A549 (cell line): ENCODE results near the gene IGF1R. TPM values are rescaled to one million over a fixed set of nuclear protein-coding genes. Genes with fewer than 3 reads are reported as not detected.

Source experiments
- ATAC-seq, 2 experiments: fragments of 200-7000 bp in 1 of 2; fragments of >200 bp in 1 of 2; cut with Nextera tagmentation in 1 of 2; cut with Tn5 transposase in 1 of 2; 3 replicates each; pipeline versions ENCODE4 v1.8.0 to v1.9.1; 2018 to 2020; ENCODE audit warnings: mild to moderate bottlenecking in 1 of 2, moderate library complexity in 1 of 2
- CTCF ChIA-PET: fragments of 300-600 bp; sonication (Branson Sonifier 250); formaldehyde crosslinking; extraction: SDS; loops from one replicate; lab custom pipeline; 2021; ENCODE audit warnings: antibody characterized with exemption, inconsistent platforms; lab: Yijun Ruan, JAX
- POLR2A ChIA-PET: fragments of 350-600 bp; formaldehyde crosslinking; extraction: SDS; loops from one replicate; lab custom pipeline; 2021; ENCODE audit warnings: antibody characterized with exemption, inconsistent platforms; lab: Yijun Ruan, JAX
- DNase-seq, 2 experiments: peaks; one replicate each; pipeline versions ENCODE4 v3.0.0 to v3.0.0-alpha.2; 2011 to 2016; ENCODE audit warnings: low read depth in 1 of 2, low spot score in 1 of 2
- FAIRE-seq: peaks from 2 replicates; lab custom pipeline; 2011; peaks lifted over from hg19 to GRCh38; lab: Jason Lieb, UNC
- H3K27ac ChIP-seq, 2 experiments: fragments of >200 bp; sonication (Bioruptor Twin); formaldehyde crosslinking; 3 replicates each; pipeline ENCODE4 v1.5.1; 2016 to 2017
- H3K4me1 ChIP-seq: fragments of >200 bp; sonication (Bioruptor Twin); formaldehyde crosslinking; 3 replicates; pipeline ENCODE4 v1.6.1; 2016
- H3K4me2 ChIP-seq: fragments of >200 bp; sonication (Bioruptor Twin); formaldehyde crosslinking; 3 replicates; pipeline ENCODE4 v1.6.1; 2016
- H3K4me3 ChIP-seq: fragments of >200 bp; sonication (Bioruptor Twin); formaldehyde crosslinking; 3 replicates; pipeline ENCODE4 v1.5.1; 2016
- H3K9me3 ChIP-seq: fragments of >200 bp; sonication (Bioruptor Twin); formaldehyde crosslinking; 3 replicates; pipeline ENCODE4 v1.6.1; 2016
- BHLHE40 ChIP-seq: IDR thresholded peaks from 2 replicates; pipeline ENCODE4 v1.6.1; 2012; ENCODE audit warnings: low read depth, low read length, inconsistent platforms
- CBX8 ChIP-seq: fragments of 200-600 bp; sonication (generic); IDR thresholded peaks from 2 replicates; pipeline ENCODE4 v1.6.1; 2016
- CEBPB ChIP-seq, 2 experiments: fragments of >200 bp in 1 of 2; sonication (Bioruptor Twin) in 1 of 2; formaldehyde crosslinking in 1 of 2; IDR thresholded peaks; 2 replicates each; pipeline ENCODE4 v1.6.1; 2012 to 2016
- EHMT2 ChIP-seq: fragments of 200-600 bp; sonication (generic); IDR thresholded peaks from 2 replicates; pipeline ENCODE4 v1.6.1; 2016; ENCODE audit warnings: antibody characterized with exemption, low read depth, mild to moderate bottlenecking, moderate library complexity
- EP300 ChIP-seq, 2 experiments: fragments of >200 bp; sonication (Bioruptor Twin); formaldehyde crosslinking; IDR thresholded peaks; 2 replicates in 1 of 2; 3 replicates in 1 of 2; pipeline ENCODE4 v1.6.1; 2016 to 2017
- FOSB ChIP-seq: fragments of 250-450 bp; sonication (Bioruptor Pico); IDR thresholded peaks from 2 replicates; pipeline ENCODE4 v1.5.0; 2020; ENCODE audit warnings: mild to moderate bottlenecking, moderate library complexity
- HDAC2 ChIP-seq: fragments of 200-600 bp; sonication (generic); IDR thresholded peaks from 2 replicates; pipeline ENCODE4 v1.6.1; 2016
- HEYL ChIP-seq: fragments of 250-450 bp; sonication (Bioruptor Pico); IDR thresholded peaks from 2 replicates; pipeline ENCODE4 v1.8.0; 2021; ENCODE audit warnings: mild to moderate bottlenecking, moderate library complexity
- HOXB13 ChIP-seq: fragments of 250-450 bp; sonication (Bioruptor Pico); IDR thresholded peaks from 2 replicates; pipeline ENCODE4 v1.5.0; 2020; ENCODE audit warnings: low read depth, mild to moderate bottlenecking, moderate library complexity
- JUN ChIP-seq, 2 experiments: fragments of >200 bp; sonication (Bioruptor Twin); formaldehyde crosslinking; IDR thresholded peaks; 2 replicates in 1 of 2; 3 replicates in 1 of 2; pipeline ENCODE4 v1.6.1; 2016 to 2017
- JUNB ChIP-seq: fragments of >200 bp; sonication (Bioruptor Twin); formaldehyde crosslinking; IDR thresholded peaks from 2 replicates; pipeline ENCODE4 v1.6.1; 2016
- KDM5A ChIP-seq: fragments of 200-600 bp; sonication (generic); IDR thresholded peaks from 2 replicates; pipeline ENCODE4 v1.6.1; 2016; ENCODE audit warnings: antibody characterized with exemption, mild to moderate bottlenecking
- MAZ ChIP-seq: fragments of 150-350 bp; IDR thresholded peaks from 2 replicates; pipeline ENCODE4 v1.6.1; 2014; ENCODE audit warnings: antibody characterized with exemption, low read depth, low read length, borderline replicate concordance
- MYC ChIP-seq: IDR thresholded peaks from 2 replicates; pipeline ENCODE4 v1.6.1; 2012; ENCODE audit warnings: mild to moderate bottlenecking, inconsistent platforms, low read length, improper control_type of control experiment, borderline replicate concordance
- NPAS2 ChIP-seq: fragments of 250-450 bp; sonication (Bioruptor Pico); IDR thresholded peaks from 2 replicates; pipeline ENCODE4 v1.8.0; 2022; ENCODE audit warnings: mild to moderate bottlenecking, moderate library complexity, borderline replicate concordance
- POLR2A ChIP-seq: IDR thresholded peaks from 2 replicates; pipeline ENCODE4 v1.6.1; 2012; ENCODE audit warnings: mild to moderate bottlenecking, low read length
- RAD21 ChIP-seq, 2 experiments: fragments of >200 bp in 1 of 2; sonication (Bioruptor Twin) in 1 of 2; formaldehyde crosslinking in 1 of 2; IDR thresholded peaks in 1 of 2; conservative IDR thresholded peaks in 1 of 2; 2 replicates in 1 of 2; 3 replicates in 1 of 2; pipeline ENCODE4 v1.6.1; 2012 to 2018; ENCODE audit warnings: inconsistent platforms in 1 of 2
- RARB ChIP-seq: fragments of 250-450 bp; sonication (Bioruptor Pico); IDR thresholded peaks from 2 replicates; pipeline ENCODE4 v1.8.0; 2021; ENCODE audit warnings: mild to moderate bottlenecking, moderate library complexity
- RCOR1 ChIP-seq: fragments of 150-350 bp; IDR thresholded peaks from 2 replicates; pipeline ENCODE4 v1.6.1; 2014; ENCODE audit warnings: antibody characterized with exemption, low read length, low read depth
- RFX5 ChIP-seq: fragments of 450-650 bp; IDR thresholded peaks from 2 replicates; pipeline ENCODE4 v1.7.1; 2014; ENCODE audit warnings: antibody characterized with exemption, mild to moderate bottlenecking, moderate library complexity
- RNF2 ChIP-seq: fragments of 200-600 bp; sonication (generic); IDR thresholded peaks from 2 replicates; pipeline ENCODE4 v1.6.1; 2016; ENCODE audit warnings: low read depth, mild to moderate bottlenecking, antibody characterized with exemption, moderate library complexity, borderline replicate concordance
- SMC3 ChIP-seq: fragments of >200 bp; sonication (Bioruptor Twin); formaldehyde crosslinking; IDR thresholded peaks from 3 replicates; pipeline ENCODE4 v1.6.1; 2018; ENCODE audit warnings: inconsistent platforms
- SREBF2 ChIP-seq: fragments of 450-650 bp; IDR thresholded peaks from 2 replicates; pipeline ENCODE4 v1.6.1; 2014; ENCODE audit warnings: mild to moderate bottlenecking, moderate library complexity
- TP53 ChIP-seq: fragments of 250-450 bp; sonication (Bioruptor Pico); IDR thresholded peaks from 2 replicates; pipeline ENCODE4 v1.5.0; 2021; ENCODE audit warnings: mild to moderate bottlenecking, moderate library complexity
- whole genome bisulfite sequencing: methylation state at CpG from one replicate; pipeline ENCODE4 v1.1.6; 2017; ENCODE audit errors: missing lambda C conversion rate; 5-methylcytosine and 5-hydroxymethylcytosine counted together
- polyA plus RNA-seq, 4 experiments: library from polyadenylated mRNA; depleted of rRNA in 3 of 4; stranded (reverse); fragments of >200 nt; fragmentation: RNase III in 1 of 4; extraction: RNeasy Plus Mini Kit Qiagen cat#74134 plus additional on column Dnase treatment in 1 of 4; gene quantifications; 2 replicates in 3 of 4; 3 replicates in 1 of 4; pipeline ENCODE4 v1.2.3, GENCODE V29; 2011 to 2017
- TF ChIP-seq, protein P1 (sequence below): fragments of 250-450 bp; sonication (Bioruptor Pico); IDR thresholded peaks from 2 replicates; pipeline ENCODE4 v1.5.0; 2021; ENCODE audit warnings: mild to moderate bottlenecking, moderate library complexity, borderline replicate concordance
- TF ChIP-seq, protein P2 (sequence below): IDR thresholded peaks from 2 replicates; pipeline ENCODE4 v1.6.1; 2012; ENCODE audit warnings: low read depth, borderline replicate concordance
- TF ChIP-seq, protein P3 (sequence below): fragments of 450-650 bp; IDR thresholded peaks from 2 replicates; pipeline ENCODE4 v1.6.1; 2014; ENCODE audit warnings: antibody characterized with exemption

Gene IGF1R
- polyA plus RNA-seq, 2 of the 4 experiments (the other 2 are of a cell fraction), result 42.6 to 69.5 TPM

DNA sequence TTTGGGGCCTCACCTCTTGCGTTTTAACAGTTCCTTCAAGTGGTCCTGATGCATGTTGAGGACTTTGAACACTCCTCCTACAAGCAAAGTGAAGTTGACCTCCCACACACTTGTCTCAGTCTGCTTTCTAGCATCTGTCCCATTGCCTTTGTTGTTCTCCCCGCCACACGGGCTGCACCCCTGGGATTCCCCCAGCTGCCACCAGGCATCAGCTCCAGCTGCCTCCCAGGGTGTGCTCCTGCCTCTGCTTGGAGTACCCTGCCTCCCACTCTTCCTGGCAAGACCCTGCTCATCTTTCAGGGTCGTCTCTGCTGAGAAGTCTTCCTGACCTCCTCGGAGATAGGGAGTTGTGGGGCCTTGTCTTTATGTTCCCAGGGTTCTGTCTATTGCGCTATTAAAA is 52.2 kb downstream of the IGF1R start:
- POLR2A ChIA-PET, result no interaction called here
- Histone ChIP-seq H3K27ac (no peak overlapping the region), H3K4me1 (peaks cover 51% of the 10 kb centered on the region), H3K4me2 (no peak overlapping the region), H3K4me3 (no peak overlapping the region), H3K9me3 (no peaks in the 10 kb centered on the region)
- 85% methylated on average over 6 of the region's 6 CpGs for WGBS
- TF ChIP-seq NPAS2 (no peak), CBX8 (no peak), EP300 (IDR thresholded peaks at IDR 0.05) (no peak), HDAC2 (no peak), RFX5 (no peak), JUNB (no peak), MAZ (no peak), MYC (no peak), HEYL (CRISPR knock-in tag) (no peak), EHMT2 (no peak)
- no peak for FAIRE-seq
- CTCF ChIA-PET, result no interaction called here
- ATAC-seq, result peak in 1 of 2 experiments; percentile 10; a peak in 2 of 6 replicates
- no peak for DNase-seq

DNA sequence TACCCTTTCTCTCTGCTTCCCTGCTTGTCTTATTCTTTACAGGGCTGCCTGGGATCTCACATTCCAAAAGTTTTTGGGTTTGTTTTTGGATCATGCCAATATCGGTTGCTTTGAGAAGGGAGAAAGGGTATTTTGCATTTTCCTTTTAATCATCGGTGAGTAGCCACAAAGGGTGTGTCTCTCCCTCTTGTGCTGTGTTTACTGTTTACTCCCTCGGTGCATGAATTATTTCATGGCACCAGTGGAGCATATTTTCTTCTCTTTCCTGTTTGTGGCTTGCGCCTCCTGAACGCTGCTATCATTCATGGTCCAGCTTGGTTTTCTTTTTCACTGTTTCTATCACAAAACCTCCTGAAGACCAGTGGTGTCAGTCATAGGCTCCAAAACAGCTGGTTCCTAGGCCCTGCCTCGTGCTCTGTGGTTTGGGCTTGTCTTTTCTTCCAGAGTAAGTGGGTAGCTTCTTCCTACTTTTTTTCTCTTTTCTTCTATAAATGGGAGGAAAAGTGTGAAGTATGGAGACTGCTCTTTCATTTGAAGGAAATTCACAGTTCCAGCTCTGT is 54.9 kb downstream of the IGF1R start:
- ChIA-PET CTCF (interaction anchor here (0.6 to 1.8 kb wide), 8 partner anchors 8 to 201 kb away, joined by 3 to 6 read pairs (median 3); no protein-coding TSS in a partner anchor), POLR2A (no interaction called here)
- 84% methylated on average over 6 of the region's 6 CpGs for whole genome bisulfite sequencing
- H3K9me3 ChIP-seq, result no peaks in the 10 kb centered on the region
- DNase-seq, result no peak
- no peak for FAIRE-seq
- H3K4me2 ChIP-seq, result peak overlapping the region; percentile 16; the same call in 2 of the 3 replicates
- H3K4me3 ChIP-seq, result no peak overlapping the region
- H3K27ac ChIP-seq, result no peak overlapping the region
- TF ChIP-seq MYC (no peak), HDAC2 (no peak), CEBPB (IDR thresholded peaks at IDR 0.05) (no peak), EHMT2 (no peak), RNF2 (no peak), FOSB (CRISPR knock-in tag) (no peak), RCOR1 (no peak), SMC3 (no peak), TP53 (CRISPR knock-in tag) (no peak), RARB (CRISPR knock-in tag) (no peak)
- TF ChIP-seq, protein P1, sequence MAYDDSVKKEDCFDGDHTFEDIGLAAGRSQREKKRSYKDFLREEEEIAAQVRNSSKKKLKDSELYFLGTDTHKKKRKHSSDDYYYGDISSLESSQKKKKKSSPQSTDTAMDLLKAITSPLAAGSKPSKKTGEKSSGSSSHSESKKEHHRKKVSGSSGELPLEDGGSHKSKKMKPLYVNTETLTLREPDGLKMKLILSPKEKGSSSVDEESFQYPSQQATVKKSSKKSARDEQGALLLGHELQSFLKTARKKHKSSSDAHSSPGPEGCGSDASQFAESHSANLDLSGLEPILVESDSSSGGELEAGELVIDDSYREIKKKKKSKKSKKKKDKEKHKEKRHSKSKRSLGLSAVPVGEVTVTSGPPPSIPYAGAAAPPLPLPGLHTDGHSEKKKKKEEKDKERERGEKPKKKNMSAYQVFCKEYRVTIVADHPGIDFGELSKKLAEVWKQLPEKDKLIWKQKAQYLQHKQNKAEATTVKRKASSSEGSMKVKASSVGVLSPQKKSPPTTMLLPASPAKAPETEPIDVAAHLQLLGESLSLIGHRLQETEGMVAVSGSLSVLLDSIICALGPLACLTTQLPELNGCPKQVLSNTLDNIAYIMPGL (CRISPR knock-in tag), result no peak
- TF ChIP-seq, protein P2, sequence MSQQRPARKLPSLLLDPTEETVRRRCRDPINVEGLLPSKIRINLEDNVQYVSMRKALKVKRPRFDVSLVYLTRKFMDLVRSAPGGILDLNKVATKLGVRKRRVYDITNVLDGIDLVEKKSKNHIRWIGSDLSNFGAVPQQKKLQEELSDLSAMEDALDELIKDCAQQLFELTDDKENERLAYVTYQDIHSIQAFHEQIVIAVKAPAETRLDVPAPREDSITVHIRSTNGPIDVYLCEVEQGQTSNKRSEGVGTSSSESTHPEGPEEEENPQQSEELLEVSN, result no peak
- TF ChIP-seq, protein P3, sequence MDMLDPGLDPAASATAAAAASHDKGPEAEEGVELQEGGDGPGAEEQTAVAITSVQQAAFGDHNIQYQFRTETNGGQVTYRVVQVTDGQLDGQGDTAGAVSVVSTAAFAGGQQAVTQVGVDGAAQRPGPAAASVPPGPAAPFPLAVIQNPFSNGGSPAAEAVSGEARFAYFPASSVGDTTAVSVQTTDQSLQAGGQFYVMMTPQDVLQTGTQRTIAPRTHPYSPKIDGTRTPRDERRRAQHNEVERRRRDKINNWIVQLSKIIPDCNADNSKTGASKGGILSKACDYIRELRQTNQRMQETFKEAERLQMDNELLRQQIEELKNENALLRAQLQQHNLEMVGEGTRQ, result no peak
- ATAC-seq, result no peak
- H3K4me1 ChIP-seq, result peaks cover 43% of the 10 kb centered on the region

DNA sequence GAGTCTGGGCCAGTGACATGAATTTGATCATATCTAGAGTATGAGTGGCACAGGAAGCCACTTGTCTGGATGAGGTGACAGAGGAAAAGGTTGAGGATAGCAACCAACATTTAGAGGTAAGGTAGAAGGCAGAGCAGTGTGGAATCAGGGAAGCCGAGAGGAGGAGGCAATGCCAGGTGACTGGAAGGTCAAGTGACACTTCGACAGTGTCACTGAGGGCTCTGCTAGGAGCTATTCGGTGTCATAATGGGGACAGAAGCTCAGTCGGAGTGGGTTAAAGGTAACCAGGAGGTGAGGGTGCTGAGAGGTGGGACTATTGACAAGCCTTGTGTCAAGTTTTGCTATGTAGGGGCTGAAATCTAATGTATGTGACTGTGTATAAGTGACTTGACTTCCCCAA is 56.7 kb downstream of the IGF1R start:
- Histone ChIP-seq H3K4me2 (no peak overlapping the region), H3K9me3 (no peaks in the 10 kb centered on the region), H3K27ac (no peak overlapping the region), H3K4me1 (peaks cover 32% of the 10 kb centered on the region)
- DNase-seq, result no peak
- WGBS, result 91% methylated on average over 4 of the region's 4 CpGs
- CTCF ChIA-PET, result interaction anchor here (0.9 to 2.3 kb wide), 4 partner anchors 12 to 208 kb away, joined by 3 to 5 read pairs (median 4); no protein-coding TSS in a partner anchor
- POLR2A ChIA-PET, result interaction anchor here (1.0 kb wide), 1 partner anchor 14 kb away, joined by 3 read pairs; no protein-coding TSS in a partner anchor
- TF ChIP-seq JUN (IDR thresholded peaks at IDR 0.05) (no peak), EP300 (IDR thresholded peaks at IDR 0.05) (no peak), RFX5 (no peak), BHLHE40 (no peak), RAD21 (conservative IDR thresholded peaks at IDR 0.05 in 1 of 2, IDR thresholded peaks at IDR 0.05 in 1 of 2) (no peak), POLR2A (no peak), CEBPB (IDR thresholded peaks at IDR 0.05) (no peak), SREBF2 (no peak), KDM5A (no peak), CBX8 (no peak), HOXB13 (CRISPR knock-in tag) (no peak)
- TF ChIP-seq, all 56 proteins: peak for 0
- H3K4me3 ChIP-seq, result no peak overlapping the region
- FAIRE-seq (no peak), ATAC-seq (no peak)
